T-helper 2 cell treated with Interferon-gamma antibody and Interleukin-4, amounts not matched to agents 5 μg/mL and 100 μg/mL, for 36 hours (primary cell): ENCODE data around the gene ARID4B.
"Not testable (repeated sequence)": the region's sequence is repeated elsewhere in the genome, so short reads cannot be mapped to it uniquely, and the experiment has no call there.

ENCODE experiments used
- DNase-seq: peaks from one replicate; pipeline ENCODE4 v3.0.0; 2021; ENCODE audit warnings: low spot score
- H3K27ac Mint-ChIP-seq: one replicate; pipeline ENCODE4 v1.8.0; 2021; ENCODE audit warnings: mild to moderate bottlenecking, mixed read lengths
- H3K27me3 Mint-ChIP-seq: one replicate; pipeline ENCODE4 v1.8.0; 2021; ENCODE audit warnings: low read depth, mixed read lengths
- H3K36me3 Mint-ChIP-seq: one replicate; pipeline ENCODE4 v1.8.0; 2021; ENCODE audit warnings: low read depth, mixed read lengths
- H3K4me1 Mint-ChIP-seq: one replicate; pipeline ENCODE4 v1.8.0; 2021; ENCODE audit warnings: low read depth, mixed read lengths
- H3K4me3 Mint-ChIP-seq: one replicate; pipeline ENCODE4 v1.8.0; 2022; ENCODE audit warnings: mild to moderate bottlenecking, moderate library complexity, mixed read lengths
- H3K9me3 Mint-ChIP-seq: one replicate; pipeline ENCODE4 v1.8.0; 2021; ENCODE audit warnings: mixed read lengths

Gene ARID4B

GRCh38 chr1:235296729-235297128 is 31.2 kb downstream of the ARID4B start:
- Mint-ChIP-seq H3K9me3 (peaks cover 4% of the 10 kb centered on the region), H3K36me3 (peaks cover 9% of the 10 kb centered on the region), H3K4me3 (peak overlapping the region; percentile 27), H3K27ac (peak overlapping the region; percentile 84), H3K4me1 (peaks cover 38% of the 10 kb centered on the region), H3K27me3 (no peaks in the 10 kb centered on the region)
- no peak for DNase-seq

DNA sequence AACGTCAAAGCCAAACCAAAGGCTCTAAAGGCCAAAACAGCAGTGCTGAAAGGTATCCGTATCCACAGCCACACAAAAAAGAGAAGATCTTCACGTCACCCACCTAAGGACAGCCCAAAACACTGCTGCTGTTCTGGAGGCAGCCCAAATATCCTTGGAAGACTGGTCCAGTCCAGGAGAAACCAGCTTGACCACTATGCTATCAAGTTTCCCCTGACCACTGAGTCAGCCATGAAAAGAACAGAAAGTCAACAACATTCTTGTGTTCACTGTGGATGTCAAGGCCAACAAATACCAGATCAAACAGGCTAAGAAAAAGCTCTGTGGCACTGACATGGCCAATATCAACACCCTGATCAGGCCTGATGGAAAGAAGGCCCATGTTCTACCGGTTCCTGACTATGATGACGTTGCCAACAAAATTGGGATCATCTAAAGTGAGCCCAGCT is 32.1 kb downstream of the ARID4B start:
- Mint-ChIP-seq H3K4me1 (peaks cover 40% of the 10 kb centered on the region), H3K27ac (no peak overlapping the region), H3K4me3 (no peak overlapping the region), H3K36me3 (peaks cover 9% of the 10 kb centered on the region), H3K27me3 (no peaks in the 10 kb centered on the region), H3K9me3 (peaks cover 4% of the 10 kb centered on the region)
- DNase-seq: no peak

- Mint-ChIP-seq H3K27ac (no peak overlapping the region), H3K9me3 (peaks cover 4% of the 10 kb centered on the region), H3K4me1 (peaks cover 33% of the 10 kb centered on the region), H3K27me3 (no peaks in the 10 kb centered on the region), H3K4me3 (no peak overlapping the region), H3K36me3 (peaks cover 13% of the 10 kb centered on the region)
- no peak for DNase-seq
Observed at GRCh38 chr1:235293322-235293942, 34.5 kb downstream of the ARID4B start.

GRCh38 chr1:235292790-235293189 is 35.2 kb downstream of the ARID4B start:
- no peak overlapping the region for H3K27ac Mint-ChIP-seq
- peaks cover 4% of the 10 kb centered on the region for H3K9me3 Mint-ChIP-seq
- H3K4me3 Mint-ChIP-seq: no peak overlapping the region
- H3K36me3 Mint-ChIP-seq: peaks cover 11% of the 10 kb centered on the region
- no peaks in the 10 kb centered on the region for H3K27me3 Mint-ChIP-seq
- peaks cover 33% of the 10 kb centered on the region for H3K4me1 Mint-ChIP-seq
- DNase-seq: no peak

DNA sequence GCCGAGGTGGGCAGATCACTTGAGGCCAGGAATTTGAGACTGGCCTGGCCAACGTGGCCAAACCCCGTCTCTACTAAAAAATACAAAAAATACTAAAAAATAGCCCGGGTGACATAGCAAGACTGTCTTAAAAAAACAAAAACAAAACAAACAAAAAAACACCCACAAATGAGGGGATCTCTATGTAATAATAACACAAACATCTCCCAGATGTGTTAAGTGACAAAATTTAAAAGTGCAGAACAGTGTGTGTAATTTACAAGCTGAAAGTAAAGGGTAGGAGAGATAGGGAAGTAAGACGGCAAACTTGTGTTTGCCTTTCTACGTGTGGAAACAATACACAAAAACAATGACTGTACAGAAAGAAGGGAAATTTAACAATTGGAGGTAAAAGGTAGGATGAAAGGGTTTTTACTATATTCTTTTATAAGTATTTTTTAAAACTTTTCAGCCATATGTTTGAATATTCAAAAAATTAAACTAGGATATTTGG is 36.3 kb downstream of the ARID4B start:
- Mint-ChIP-seq H3K9me3 (peaks cover 4% of the 10 kb centered on the region), H3K27ac (no peak overlapping the region), H3K4me1 (peaks cover 29% of the 10 kb centered on the region), H3K4me3 (no peak overlapping the region), H3K36me3 (peaks cover 8% of the 10 kb centered on the region), H3K27me3 (no peaks in the 10 kb centered on the region)
- DNase-seq: no peak

DNA sequence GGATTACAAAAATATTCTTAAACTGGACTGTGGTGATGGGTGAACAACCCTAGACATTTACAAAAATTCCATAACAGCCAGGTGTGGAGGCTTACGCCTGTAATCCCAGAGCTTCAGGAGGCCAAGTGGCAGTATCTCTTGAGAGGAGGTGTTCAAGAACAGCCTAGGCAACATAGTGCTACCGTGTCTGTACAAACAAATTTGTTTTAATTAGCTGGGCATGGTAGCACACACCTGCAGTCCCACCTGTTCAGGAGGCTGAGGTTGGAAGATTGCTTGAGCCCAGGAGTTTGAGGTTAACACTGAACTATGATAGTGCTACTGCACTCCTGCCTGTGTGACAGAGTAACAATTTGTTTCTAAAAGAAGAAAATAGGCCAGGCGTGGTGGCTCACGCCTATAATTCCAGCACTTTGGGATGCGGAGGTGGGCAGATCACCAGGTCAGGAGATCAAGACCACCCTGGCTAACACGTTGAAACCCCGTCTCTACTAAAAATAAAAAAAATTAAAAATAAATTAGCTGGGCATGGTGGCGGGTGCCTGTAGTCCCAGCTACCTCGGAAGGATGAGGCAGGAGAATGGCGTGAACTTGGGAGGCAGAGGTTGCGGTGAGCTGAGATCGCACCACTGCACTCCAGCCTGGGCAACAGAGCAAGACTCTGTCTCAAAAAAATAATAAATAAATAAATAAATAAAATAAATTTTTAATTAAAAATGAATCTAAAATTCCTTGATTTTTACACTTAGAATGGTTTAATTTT is 37.1 kb downstream of the ARID4B start:
- H3K36me3 Mint-ChIP-seq: peaks cover 7% of the 10 kb centered on the region
- no peak for DNase-seq
- no peak overlapping the region for H3K4me3 Mint-ChIP-seq
- no peaks in the 10 kb centered on the region for H3K27me3 Mint-ChIP-seq
- no peak overlapping the region for H3K27ac Mint-ChIP-seq
- peaks cover 32% of the 10 kb centered on the region for H3K4me1 Mint-ChIP-seq
- H3K9me3 Mint-ChIP-seq: peaks cover 3% of the 10 kb centered on the region

- H3K4me1 Mint-ChIP-seq: peaks cover 30% of the 10 kb centered on the region
- H3K27ac Mint-ChIP-seq: no peak overlapping the region
- H3K27me3 Mint-ChIP-seq: no peaks in the 10 kb centered on the region
- H3K9me3 Mint-ChIP-seq: no peaks in the 10 kb centered on the region
- DNase-seq: no peak
- no peak overlapping the region for H3K4me3 Mint-ChIP-seq
- H3K36me3 Mint-ChIP-seq: peaks cover 5% of the 10 kb centered on the region
Observed at GRCh38 chr1:235289859-235290739, 37.9 kb downstream of the ARID4B start.

DNA sequence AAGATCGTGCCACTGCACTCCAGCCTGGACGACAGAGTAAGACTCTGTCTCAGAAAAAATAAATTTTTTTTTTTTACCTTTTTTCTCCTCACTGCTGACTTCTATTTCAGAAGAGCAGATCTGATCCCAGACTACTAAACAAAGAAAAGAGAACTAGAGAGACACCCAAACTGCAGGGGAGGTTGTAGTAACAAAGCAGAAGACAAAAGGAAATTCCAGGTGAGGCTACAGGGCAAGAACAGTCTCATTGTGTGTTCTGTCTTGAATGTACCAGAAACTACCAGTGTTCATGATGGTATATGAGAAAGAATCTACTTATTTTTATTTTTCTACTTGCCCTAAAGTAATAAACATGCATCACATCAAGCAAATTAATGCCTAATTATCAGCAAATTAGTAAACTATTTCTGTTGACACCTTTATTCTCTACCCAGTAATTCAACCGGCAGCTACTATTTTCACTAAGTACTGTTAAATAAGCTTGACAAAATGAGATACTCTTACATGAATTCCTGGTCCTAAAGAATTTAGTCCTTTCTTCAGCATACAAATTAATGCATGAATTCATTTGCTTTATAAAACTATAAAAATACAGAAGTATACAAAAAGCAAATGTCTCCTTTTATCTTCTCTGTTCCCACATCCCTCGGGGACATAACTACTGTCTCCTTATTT is 40.6 kb downstream of the ARID4B start:
- peaks cover 5% of the 10 kb centered on the region for H3K36me3 Mint-ChIP-seq
- no peak overlapping the region for H3K4me3 Mint-ChIP-seq
- no peak overlapping the region for H3K27ac Mint-ChIP-seq
- H3K27me3 Mint-ChIP-seq: no peaks in the 10 kb centered on the region
- H3K9me3 Mint-ChIP-seq: no peaks in the 10 kb centered on the region
- H3K4me1 Mint-ChIP-seq: peaks cover 22% of the 10 kb centered on the region
- DNase-seq: no peak

GRCh38 chr1:235286667-235287066 is 41.3 kb downstream of the ARID4B start:
- DNase-seq: no peak
- H3K4me3 Mint-ChIP-seq: no peak overlapping the region
- peaks cover 5% of the 10 kb centered on the region for H3K36me3 Mint-ChIP-seq
- no peaks in the 10 kb centered on the region for H3K27me3 Mint-ChIP-seq
- peaks cover 22% of the 10 kb centered on the region for H3K4me1 Mint-ChIP-seq
- H3K9me3 Mint-ChIP-seq: no peaks in the 10 kb centered on the region
- H3K27ac Mint-ChIP-seq: no peak overlapping the region

DNA sequence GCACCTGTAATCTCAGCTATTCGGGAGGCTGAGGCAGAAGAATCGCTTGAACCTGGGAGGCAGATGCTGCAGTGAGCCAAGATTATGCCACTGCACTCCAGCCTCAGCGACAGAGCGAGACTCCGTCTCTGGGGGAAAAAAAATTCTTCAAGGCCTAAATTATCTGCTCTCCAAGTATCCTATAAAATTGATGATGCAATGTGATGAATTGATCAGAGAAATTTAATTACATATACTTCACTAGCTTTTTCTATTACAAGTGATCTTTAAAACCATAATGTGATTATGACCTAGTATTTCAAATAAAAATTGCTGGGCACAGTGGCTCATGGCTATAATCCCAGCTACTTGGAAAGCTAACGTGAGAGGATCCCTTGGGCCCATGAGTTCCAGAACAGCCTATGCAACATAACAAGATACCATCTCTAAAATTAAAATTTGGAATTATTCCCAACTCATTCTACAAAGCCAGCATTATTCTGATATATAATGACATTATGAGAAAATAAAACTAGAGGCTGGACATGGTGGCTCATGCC is 43.7 kb downstream of the ARID4B start:
- H3K9me3 Mint-ChIP-seq: no peaks in the 10 kb centered on the region
- no peak overlapping the region for H3K4me3 Mint-ChIP-seq
- peaks cover 16% of the 10 kb centered on the region for H3K4me1 Mint-ChIP-seq
- peaks cover 3% of the 10 kb centered on the region for H3K36me3 Mint-ChIP-seq
- H3K27ac Mint-ChIP-seq: no peak overlapping the region
- no peak for DNase-seq
- no peaks in the 10 kb centered on the region for H3K27me3 Mint-ChIP-seq

GRCh38 chr1:235283636-235284035 is 44.3 kb downstream of the ARID4B start:
- DNase-seq, H3K36me3 Mint-ChIP-seq: not testable (repeated sequence)
- peaks cover 16% of the 10 kb centered on the region for H3K4me1 Mint-ChIP-seq

DNA sequence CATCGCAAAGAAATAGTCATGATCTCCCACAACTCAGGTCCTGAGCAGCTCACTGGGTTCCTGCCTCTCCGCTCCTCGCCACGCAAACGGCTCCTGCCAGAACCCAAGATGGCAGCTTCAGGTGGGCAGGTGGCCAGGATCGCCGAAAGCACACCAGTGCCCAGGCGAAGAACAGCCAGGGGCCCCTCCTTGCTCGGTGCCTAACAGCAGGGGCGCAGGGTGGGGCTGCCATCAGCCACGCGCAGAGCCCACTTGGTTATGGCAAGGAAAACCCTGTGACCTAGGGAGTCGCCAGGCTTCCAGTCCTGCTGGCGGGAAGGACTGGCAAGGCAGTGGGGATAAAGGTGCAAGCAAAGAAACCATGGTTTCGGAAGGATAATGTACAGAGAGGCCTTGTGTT is 47.5 kb downstream of the ARID4B start:
- Mint-ChIP-seq H3K9me3 (peaks cover 3% of the 10 kb centered on the region), H3K4me1 (peaks cover 21% of the 10 kb centered on the region), H3K36me3 (peaks cover 5% of the 10 kb centered on the region), H3K4me3 (no peak overlapping the region), H3K27ac (no peak overlapping the region), H3K27me3 (no peaks in the 10 kb centered on the region)
- DNase-seq: no peak

More at GRCh38 chr1:235283636-235284035, 44.3 kb downstream of the ARID4B start:
- not testable (repeated sequence) for H3K27ac Mint-ChIP-seq, H3K27me3 Mint-ChIP-seq, H3K9me3 Mint-ChIP-seq, H3K4me3 Mint-ChIP-seq

DNA sequence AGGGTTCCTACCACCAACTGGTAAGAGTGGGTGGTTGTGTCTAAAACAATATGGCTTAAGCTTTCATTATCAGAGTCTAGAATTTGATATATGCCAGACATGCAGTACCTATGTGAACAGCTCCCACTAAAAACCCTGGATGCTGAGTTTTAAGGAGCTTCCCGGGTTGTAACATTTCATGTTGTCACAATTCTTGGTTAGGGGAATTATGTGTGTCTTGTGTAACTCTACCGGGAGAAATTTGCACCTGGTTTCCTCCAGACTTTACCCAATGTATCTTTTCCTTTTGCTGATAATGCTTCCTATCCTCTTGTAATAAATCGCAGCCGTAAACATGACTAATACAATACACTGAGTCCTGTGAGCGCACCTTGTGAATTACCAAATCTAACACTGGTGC is 48.3 kb downstream of the ARID4B start:
- Mint-ChIP-seq H3K4me3 (no peak overlapping the region), H3K36me3 (peaks cover 4% of the 10 kb centered on the region), H3K27ac (no peak overlapping the region), H3K27me3 (no peaks in the 10 kb centered on the region), H3K4me1 (peaks cover 27% of the 10 kb centered on the region), H3K9me3 (peaks cover 3% of the 10 kb centered on the region)
- no peak for DNase-seq
